ENCODE results near the gene FASLG. TPM values are rescaled to one million over a fixed set of nuclear protein-coding genes. Genes with fewer than 3 reads are reported as not detected.

Gene FASLG
- total and polyA plus RNA-seq, 10 of the 15 experiments (the other 5 are each of a cell fraction or from before 2014, with no cell fraction given): 0.05 to 4.0 (median 0.09) TPM; not detected in 2

DNA sequence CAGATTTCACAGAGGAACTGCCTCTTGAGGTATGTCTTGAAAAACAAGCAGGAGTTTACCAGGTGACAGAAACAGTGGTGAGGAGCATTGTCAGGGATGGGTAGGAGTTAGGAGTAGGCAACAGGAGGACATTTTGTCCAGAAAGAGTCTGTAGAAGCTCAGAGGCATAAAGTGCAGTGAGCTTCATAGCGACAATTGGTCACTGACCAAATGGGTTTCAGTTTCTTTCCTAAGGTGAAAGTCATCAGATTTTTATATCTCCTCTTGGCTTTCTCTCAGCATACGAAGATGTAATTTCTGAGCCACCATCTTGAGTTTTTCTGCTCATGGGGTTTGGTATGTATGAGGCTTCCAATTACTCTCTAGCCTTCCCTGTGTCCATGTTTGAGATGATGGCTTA lies 29.3 kb upstream of the FASLG start:
- SMC1A ChIA-PET (ENCODE audit: uncharacterized antibody, unreplicated experiment): interaction anchor here (0.9 to 1.5 kb wide), 4 partner anchors 10 to 90 kb away, joined by 3 to 4 read pairs (median 3); no protein-coding TSS in a partner anchor
- Histone ChIP-seq H3K4me3 (no peak overlapping the region), H3K27me3 (replicated peaks in 1 of 2; ENCODE audit: control insufficient read depth in 2 of 2, insufficient read depth in 2 of 2, low read length in 1 of 2) (peaks cover 0 to 4% of the 10 kb centered on the region in 2 experiments; a peak in 1 of 4 replicates), H3K9me3 (replicated peaks; ENCODE audit: control insufficient read depth, insufficient read depth, low read length) (no peaks in the 10 kb centered on the region; the same call in 2 of the 3 replicates), H3K79me2 (ENCODE audit: control insufficient read depth, insufficient read depth, low read length) (no peaks in the 10 kb centered on the region), H2AFZ (ENCODE audit: control insufficient read depth, low read depth, low read length) (no peak overlapping the region), H3K4me2 (ENCODE audit: control insufficient read depth, insufficient read depth) (no peak overlapping the region), H4K20me1 (ENCODE audit: control insufficient read depth, insufficient read depth) (no peaks in the 10 kb centered on the region), H3K27ac (ENCODE audit: control insufficient read depth, insufficient read depth) (no peak overlapping the region), H3K4me1 (ENCODE audit: control insufficient read depth, insufficient read depth, low read length) (no peaks in the 10 kb centered on the region), H3K36me3 (ENCODE audit: control insufficient read depth in 2 of 2, insufficient read depth in 2 of 2, low read length in 1 of 2) (no peaks in the 10 kb centered on the region), H3K9ac (ENCODE audit: control insufficient read depth, insufficient read depth, low read length) (no peak overlapping the region)
- TF ChIP-seq ZNF592 (IDR thresholded peaks at IDR 0.05) (no peak), RELA (IDR thresholded peaks at IDR 0.05; ENCODE audit: borderline replicate concordance, partially characterized antibody) (no peak), MEF2A (IDR thresholded peaks at IDR 0.05; ENCODE audit: insufficient read depth, low read depth, low read length) (no peak), YY1 (IDR thresholded peaks at IDR 0.05; ENCODE audit: low read depth, low read length) (no peak), CTCF (IDR thresholded peaks at IDR 0.05 in 2 of 3, conservative IDR thresholded peaks at IDR 0.05 in 1 of 3; ENCODE audit: control insufficient read depth in 2 of 3, extremely low read depth in 1 of 3, insufficient read depth in 1 of 3, low read depth in 3 of 3, low read length in 3 of 3) (no peak), DPF2 (IDR thresholded peaks at IDR 0.05) (no peak)
- intact Hi-C loops (cut with micrococcal nuclease; ENCODE audit: unreplicated experiment) (no loop called here), in situ Hi-C loops (cut with MboI) (no loop called here)
- POLR2A ChIA-PET: no interaction called here
- 64% methylated on average over 2 of the region's 2 CpGs for WGBS (ENCODE audit: insufficient coverage, insufficient replicate concordance, low lambda C conversion rate, missing lambda C conversion rate)
- RAD21 ChIA-PET (ENCODE audit: unreplicated experiment): no interaction called here
- no TSS peak for BruUV-seq (replicated peaks)
- ATAC-seq: no peak
- CTCF ChIA-PET: interaction anchor here (1.9 kb wide), 1 partner anchor 8 kb away, joined by 6 read pairs; no protein-coding TSS in a partner anchor
- no peak for FAIRE-seq
- no peak for DNase-seq (ENCODE audit: low read depth, low spot score)

All from GM12878 (cell line).